Measurements from ENCODE around the gene PLXNA4.

The PLXNA4 gene

GRCh38 chr7:132211971-132212370, 364.3 kb downstream of the PLXNA4 start:
- no peak for TF ChIP-seq CTCF (IDR thresholded peaks at IDR 0.05; ENCODE audit: extremely low read depth, missing control alignments)
- DNase-seq (ENCODE audit: low spot score): no peak

- no peak for TF ChIP-seq CTCF (IDR thresholded peaks at IDR 0.05; ENCODE audit: extremely low read depth, missing control alignments)
- DNase-seq (ENCODE audit: low spot score): no peak
Observed at GRCh38 chr7:132210821-132211220, 365.4 kb downstream of the PLXNA4 start.

GRCh38 chr7:132207782-132208181, 368.5 kb downstream of the PLXNA4 start:
- TF ChIP-seq CTCF (IDR thresholded peaks at IDR 0.05; ENCODE audit: extremely low read depth, missing control alignments): no peak
- DNase-seq (ENCODE audit: low spot score): no peak

- no peak for TF ChIP-seq CTCF (IDR thresholded peaks at IDR 0.05; ENCODE audit: extremely low read depth, missing control alignments)
- DNase-seq (ENCODE audit: low spot score): no peak
Observed at GRCh38 chr7:132207211-132207610, 369.1 kb downstream of the PLXNA4 start.

GRCh38 chr7:132206594-132206993, 369.7 kb downstream of the PLXNA4 start:
- TF ChIP-seq CTCF (IDR thresholded peaks at IDR 0.05; ENCODE audit: extremely low read depth, missing control alignments): no peak
- no peak for DNase-seq (ENCODE audit: low spot score)

GRCh38 chr7:132205509-132205908, 370.8 kb downstream of the PLXNA4 start:
- DNase-seq (ENCODE audit: low spot score): no peak
- TF ChIP-seq CTCF (IDR thresholded peaks at IDR 0.05; ENCODE audit: extremely low read depth, missing control alignments): no peak

GRCh38 chr7:132203021-132203420, 373.2 kb downstream of the PLXNA4 start:
- TF ChIP-seq CTCF (IDR thresholded peaks at IDR 0.05; ENCODE audit: extremely low read depth, missing control alignments): no peak
- no peak for DNase-seq (ENCODE audit: low spot score)

Data from GM20000 (cell line).